Uterus (tissue), 2 donors: ENCODE measurements around the gene KCMF1.

Source experiments
- POLR2A ChIP-seq, 2 donors: fragments of 450-650 bp; IDR thresholded peaks; one replicate each; pipeline ENCODE4 v1.6.1; 2016; ENCODE audit warnings: antibody characterized with exemption in 2 of 2, mild to moderate bottlenecking in 1 of 2, moderate library complexity in 1 of 2
- TF ChIP-seq, protein P1 (sequence below), 4 experiments: fragments of 200-600 bp in 2 of 4; fragments of 450-650 bp in 2 of 4; sonication (generic) in 2 of 4; IDR thresholded peaks; one replicate each; pipeline ENCODE4 v1.5.1; 2016 to 2019; ENCODE audit warnings: antibody characterized with exemption in 4 of 4, mild to moderate bottlenecking in 2 of 4, moderate library complexity in 1 of 4

- TF ChIP-seq, protein P1, sequence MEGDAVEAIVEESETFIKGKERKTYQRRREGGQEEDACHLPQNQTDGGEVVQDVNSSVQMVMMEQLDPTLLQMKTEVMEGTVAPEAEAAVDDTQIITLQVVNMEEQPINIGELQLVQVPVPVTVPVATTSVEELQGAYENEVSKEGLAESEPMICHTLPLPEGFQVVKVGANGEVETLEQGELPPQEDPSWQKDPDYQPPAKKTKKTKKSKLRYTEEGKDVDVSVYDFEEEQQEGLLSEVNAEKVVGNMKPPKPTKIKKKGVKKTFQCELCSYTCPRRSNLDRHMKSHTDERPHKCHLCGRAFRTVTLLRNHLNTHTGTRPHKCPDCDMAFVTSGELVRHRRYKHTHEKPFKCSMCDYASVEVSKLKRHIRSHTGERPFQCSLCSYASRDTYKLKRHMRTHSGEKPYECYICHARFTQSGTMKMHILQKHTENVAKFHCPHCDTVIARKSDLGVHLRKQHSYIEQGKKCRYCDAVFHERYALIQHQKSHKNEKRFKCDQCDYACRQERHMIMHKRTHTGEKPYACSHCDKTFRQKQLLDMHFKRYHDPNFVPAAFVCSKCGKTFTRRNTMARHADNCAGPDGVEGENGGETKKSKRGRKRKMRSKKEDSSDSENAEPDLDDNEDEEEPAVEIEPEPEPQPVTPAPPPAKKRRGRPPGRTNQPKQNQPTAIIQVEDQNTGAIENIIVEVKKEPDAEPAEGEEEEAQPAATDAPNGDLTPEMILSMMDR (IDR thresholded peaks at IDR 0.05) = no peak
- TF ChIP-seq POLR2A (IDR thresholded peaks at IDR 0.05) = no peak
Measured at GRCh38 chr2:85048534-85048933, 77.6 kb downstream of the KCMF1 start.
